Lung (tissue), 12 donors: ENCODE results near the gene XYLT1. TPM values are rescaled to one million over a fixed set of nuclear protein-coding genes. Genes with fewer than 3 reads are reported as not detected.

Experiments used
- ATAC-seq: fragments of 200-7000 bp; cut with Tn5 transposase; one replicate; pipeline ENCODE4 v1.9.1; 2020; ENCODE audit warnings: moderate number of reproducible peaks; ENCODE audit not compliant: insufficient read depth, low FRiP score
- DNase-seq, 3 donors: peaks; one replicate each; pipeline ENCODE4 v3.0.0-alpha.2; 2013 to 2017
- H3K27ac ChIP-seq, 2 donors: one replicate each; pipeline ENCODE4 v1.5.1; 2013; ENCODE audit warnings: mild to moderate bottlenecking in 2 of 2, moderate library complexity in 2 of 2, control low read depth in 1 of 2, inconsistent platforms in 1 of 2, low read depth in 1 of 2, low read length in 1 of 2
- H3K27me3 ChIP-seq, 3 donors: one replicate each; pipeline ENCODE4 v1.5.1; 2013; ENCODE audit warnings: low read length in 2 of 3; ENCODE audit not compliant: control insufficient read depth in 3 of 3, insufficient read depth in 3 of 3
- H3K36me3 ChIP-seq, 4 donors: one replicate each; pipeline ENCODE4 v1.5.1; 2013; ENCODE audit warnings: low read length in 4 of 4, mild to moderate bottlenecking in 1 of 4, moderate library complexity in 1 of 4; ENCODE audit not compliant: control insufficient read depth in 4 of 4, insufficient read depth in 4 of 4
- H3K4me1 ChIP-seq, 5 donors: one replicate each; pipeline ENCODE4 v1.5.1; 2013; ENCODE audit warnings: low read length in 5 of 5, mild to moderate bottlenecking in 2 of 5, moderate library complexity in 1 of 5; ENCODE audit not compliant: control insufficient read depth in 5 of 5, insufficient read depth in 5 of 5
- H3K4me3 ChIP-seq: one replicate; pipeline ENCODE4 v1.5.1; 2013; ENCODE audit warnings: mild to moderate bottlenecking, control low read depth, moderate library complexity
- H3K9ac ChIP-seq, 2 donors: one replicate each; pipeline ENCODE4 v1.5.1; 2013; ENCODE audit warnings: low read length in 2 of 2, control low read depth in 1 of 2; ENCODE audit not compliant: insufficient read depth in 1 of 2
- H3K9me3 ChIP-seq, 4 donors: one replicate each; pipeline ENCODE4 v1.5.1; 2013; ENCODE audit warnings: low read length in 3 of 4, mild to moderate bottlenecking in 1 of 4, moderate library complexity in 1 of 4; ENCODE audit not compliant: control insufficient read depth in 4 of 4, insufficient read depth in 3 of 4
- CTCF ChIP-seq: IDR thresholded peaks from 2 replicates; pipeline ENCODE4 v1.5.1; 2012; ENCODE audit warnings: mild to moderate bottlenecking; ENCODE audit errors: control extremely low read depth, extremely low read depth
- WGBS, 2 donors: extraction: QIAGEN DNeasy Blood & Tissue Kit; methylation state at CpG; one replicate each; pipeline ENCODE4 v1.1.7; 2013; 5-methylcytosine and 5-hydroxymethylcytosine counted together
- polyA plus RNA-seq, 2 donors: library from polyadenylated mRNA; stranded (reverse); fragments of 200-250 nt; gene quantifications; one replicate each; pipeline ENCODE4 v1.2.1, GENCODE V29; 2013
- total RNA-seq, 2 donors: library from RNA; depleted of rRNA in 1 of 2; stranded (reverse); fragments of >200 nt in 1 of 2; gene quantifications; one replicate each; pipeline ENCODE4 v1.2.1, GENCODE V29; 2014 to 2021
- donor health status: control.
- donor health status: control.
- donor health status: Bipolar disorder and iron deficiency.
- donor health status: healthy.
- donor health status: DM: yes; HTN: yes; CAD: no.

Gene XYLT1
- total and polyA plus RNA-seq, 4 donors: 1.4 to 11.5 (median 6.9) TPM

GRCh38 chr16:17431968-17432625 lies 38.7 kb downstream of the XYLT1 start:
- H3K4me3 ChIP-seq: no peak overlapping the region
- no peaks in the 10 kb centered on the region for H3K9me3 ChIP-seq
- DNase-seq (peak; percentile 18 to 60 (median 39)), ATAC-seq (no peak)
- no peaks in the 10 kb centered on the region for H3K36me3 ChIP-seq
- TF ChIP-seq CTCF: no peak
- no peak overlapping the region for H3K27ac ChIP-seq
- H3K4me1 ChIP-seq: peaks cover 0 to 21% (median 10%) of the 10 kb centered on the region in 5 donors
- H3K27me3 ChIP-seq: no peaks in the 10 kb centered on the region
- WGBS, 2 donors: 82 to 92% methylated on average over 8 of the region's 8 CpGs
- no peak overlapping the region for H3K9ac ChIP-seq

- ATAC-seq: no peak
- Histone ChIP-seq H3K4me3 (no peak overlapping the region), H3K27me3 (no peaks in the 10 kb centered on the region), H3K4me1 (peaks cover 0 to 17% (median 10%) of the 10 kb centered on the region in 5 donors), H3K9me3 (no peaks in the 10 kb centered on the region), H3K9ac (no peak overlapping the region), H3K36me3 (no peaks in the 10 kb centered on the region), H3K27ac (no peak overlapping the region)
- DNase-seq: no peak
- no peak for TF ChIP-seq CTCF
- 86 to 91% methylated on average over 8 of the region's 8 CpGs for WGBS, 2 donors
Measured at GRCh38 chr16:17431012-17431411, 39.7 kb downstream of the XYLT1 start.

GRCh38 chr16:17426451-17426850 lies 44.3 kb downstream of the XYLT1 start:
- Histone ChIP-seq H3K27me3 (no peaks in the 10 kb centered on the region), H3K4me1 (peaks cover 0 to 3% (median 0%) of the 10 kb centered on the region in 5 donors), H3K36me3 (no peaks in the 10 kb centered on the region), H3K27ac (no peak overlapping the region), H3K9me3 (peaks cover 0 to 3% (median 1%) of the 10 kb centered on the region in 4 donors), H3K4me3 (no peak overlapping the region), H3K9ac (no peak overlapping the region)
- no peak for TF ChIP-seq CTCF
- no peak for ATAC-seq
- DNase-seq: no peak
- 94 to 98% methylated on average over 2 of the region's 2 CpGs for WGBS, 2 donors

- Histone ChIP-seq H3K9ac (no peak overlapping the region), H3K27ac (no peak overlapping the region), H3K9me3 (peaks cover 0 to 5% (median 2%) of the 10 kb centered on the region in 4 donors), H3K4me1 (peaks cover 0 to 3% (median 0%) of the 10 kb centered on the region in 5 donors), H3K4me3 (no peak overlapping the region), H3K27me3 (no peaks in the 10 kb centered on the region), H3K36me3 (no peaks in the 10 kb centered on the region)
- ATAC-seq (no peak), DNase-seq (no peak)
- 90 to 92% methylated on average over 5 of the region's 5 CpGs for WGBS, 2 donors
- no peak for TF ChIP-seq CTCF
Measured at GRCh38 chr16:17424771-17425170, 46.0 kb downstream of the XYLT1 start.
